Cardiac septum (tissue), 1 donor: ENCODE results near the gene IFI16. TPM values are rescaled to one million over a fixed set of nuclear protein-coding genes. Genes with fewer than 3 reads are reported as not detected.
"Not testable (repeated sequence)": the region's sequence is repeated elsewhere in the genome, so short reads cannot be mapped to it uniquely, and the experiment has no call there.

Experiments
- DNase-seq: peaks from one replicate; pipeline ENCODE4 v3.0.0-alpha.2; 2020; ENCODE audit warnings: low spot score
- intact Hi-C: fragments of 100-400 bp; cut with DNase I; formaldehyde crosslinking; loops from one replicate; pipeline ENCODE4 v1.14.0; 2022
- total RNA-seq: library from RNA; stranded (reverse); fragmentation: NEBNext Ultra II Directional; extraction: Animal tissue kit (Norgen Biotek cat#: 25700); gene quantifications from one replicate; pipeline ENCODE4 v1.2.1, GENCODE V29; 2021
- donor health status: DM: no; HTN: no; CAD: no.

Gene IFI16
- total RNA-seq, 1 donor from 2014 or later = 31.1 TPM

- intact Hi-C loops = loop anchor here (5.0 kb wide), 3 partner anchors 47 to 917 kb away; no protein-coding TSS in a partner anchor
- no peak for DNase-seq
Observed at GRCh38 chr1:159005161-159005560, 4.5 kb upstream of the IFI16 start.

DNA sequence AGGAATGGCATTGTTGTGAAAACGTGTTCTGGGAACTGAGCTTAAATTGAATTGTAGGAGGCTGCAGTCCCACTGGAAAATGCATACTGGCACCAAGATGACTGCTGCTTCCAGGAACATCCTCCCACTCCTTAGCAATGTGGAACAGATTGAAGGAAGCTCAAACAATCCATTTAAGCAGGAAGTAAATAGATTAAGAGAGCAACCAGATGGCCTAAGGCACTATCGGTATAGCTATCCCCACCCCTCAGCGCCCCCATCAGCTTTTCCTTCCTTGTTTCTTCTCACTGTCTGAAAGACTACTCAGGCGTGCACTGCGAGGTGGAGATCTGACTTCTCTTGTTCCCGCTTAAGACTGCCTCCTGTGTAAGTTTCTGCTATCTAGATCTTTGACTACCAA, 4.0 kb upstream of the IFI16 start:
- no peak for DNase-seq
- intact Hi-C loops = loop anchor here (5.0 kb wide), 3 partner anchors 47 to 917 kb away; no protein-coding TSS in a partner anchor

DNA sequence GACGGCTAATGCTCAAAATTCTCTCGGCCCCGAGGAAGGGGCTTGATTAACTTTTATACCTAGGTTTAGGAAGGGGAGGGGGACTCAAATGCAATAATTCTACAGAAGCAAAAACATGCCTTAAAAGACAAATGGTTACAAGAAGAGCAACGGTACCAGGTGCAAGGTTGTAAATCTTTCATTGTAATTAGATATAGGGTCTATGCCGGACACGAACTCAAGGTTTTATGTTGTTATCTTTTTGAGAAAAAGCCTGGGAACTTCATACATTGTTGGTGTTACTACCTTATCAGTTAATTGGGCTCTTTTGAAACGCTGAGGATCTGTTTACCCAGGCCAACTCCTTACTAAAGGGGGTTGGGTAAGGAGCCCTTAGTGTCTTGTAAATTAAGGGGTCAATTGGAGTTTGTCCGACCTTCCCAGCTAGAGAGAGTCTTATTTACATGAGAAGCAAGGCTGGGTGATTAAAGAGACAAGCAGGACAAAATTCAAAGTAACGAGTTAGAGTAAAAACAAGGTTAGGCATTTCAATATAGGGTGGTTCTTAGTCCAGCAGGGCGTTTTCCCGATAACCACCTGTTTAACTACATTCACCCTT, 3.4 kb upstream of the IFI16 start:
- intact Hi-C loops = loop anchor here (5.0 kb wide), 3 partner anchors 46 to 916 kb away; no protein-coding TSS in a partner anchor
- DNase-seq = not testable (repeated sequence)

DNA sequence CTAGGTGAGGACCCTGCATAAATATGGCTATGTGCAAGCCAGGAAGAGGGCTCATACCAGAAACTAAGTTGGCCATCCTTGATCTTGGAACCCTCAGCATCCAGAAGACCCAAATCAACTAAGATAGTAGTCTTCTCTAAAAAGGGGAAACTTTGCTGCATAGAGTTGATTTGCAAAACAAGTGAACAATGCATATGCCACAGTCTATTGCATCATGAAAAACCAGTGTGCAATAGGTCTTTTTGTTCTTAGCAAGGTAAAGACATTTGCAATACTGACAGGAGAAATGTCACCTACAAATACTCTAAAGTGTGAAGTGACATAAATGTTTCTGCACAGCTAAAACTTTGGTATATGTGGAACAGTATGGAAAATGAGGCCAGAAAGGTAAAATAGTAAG, 2.0 kb upstream of the IFI16 start:
- intact Hi-C loops = loop anchor here (5.0 kb wide), 3 partner anchors 45 to 915 kb away; no protein-coding TSS in a partner anchor
- DNase-seq = no peak

DNA sequence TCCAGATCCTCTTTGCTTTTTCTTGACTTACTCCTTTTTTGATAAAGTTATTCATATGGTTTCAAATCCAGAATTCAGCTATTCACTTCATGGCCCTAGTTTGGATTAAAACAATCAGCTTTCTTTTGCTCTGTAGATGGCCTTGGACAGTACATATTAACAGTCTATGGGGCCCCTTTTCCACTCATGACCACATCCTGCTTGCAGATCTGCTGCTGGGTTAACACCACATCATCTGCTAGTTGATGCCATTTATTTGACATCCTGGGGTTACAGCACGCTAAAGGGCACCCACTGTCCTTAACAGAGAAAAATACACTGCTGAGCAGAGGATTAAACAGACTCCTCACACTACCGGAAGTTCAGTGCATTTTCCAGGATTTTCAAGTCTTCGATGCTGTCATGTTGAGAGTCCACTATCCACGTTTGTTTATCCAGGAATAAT, 941 bp upstream of the IFI16 start:
- intact Hi-C loops = loop anchor here (5.0 kb wide), 3 partner anchors 44 to 914 kb away; no protein-coding TSS in a partner anchor
- no peak for DNase-seq

GRCh38 chr1:159009287-159009686, 420 bp upstream of the IFI16 start:
- intact Hi-C loops = loop anchor here (5.0 kb wide), 3 partner anchors 43 to 913 kb away; no protein-coding TSS in a partner anchor

GRCh38 chr1:159010391-159010790, 684 bp downstream of the IFI16 start:
- intact Hi-C loops = loop anchor here (1.0 kb wide), 1 partner anchor 10 kb away; no protein-coding TSS in a partner anchor
- DNase-seq = no peak

More at GRCh38 chr1:159009287-159009686, 420 bp upstream of the IFI16 start:
- no peak for DNase-seq

GRCh38 chr1:159011001-159011400, 1.3 kb downstream of the IFI16 start:
- intact Hi-C loops = not testable (repeated sequence)

GRCh38 chr1:159011751-159012150, 2.0 kb downstream of the IFI16 start:
- intact Hi-C loops = no loop called here

More at GRCh38 chr1:159011001-159011400, 1.3 kb downstream of the IFI16 start:
- DNase-seq = not testable (repeated sequence)

GRCh38 chr1:159012495-159012894, 2.8 kb downstream of the IFI16 start:
- no peak for DNase-seq
- intact Hi-C loops = no loop called here

More at GRCh38 chr1:159011751-159012150, 2.0 kb downstream of the IFI16 start:
- no peak for DNase-seq

- no peak for DNase-seq
- intact Hi-C loops = no loop called here
Observed at GRCh38 chr1:159014003-159014571, 4.4 kb downstream of the IFI16 start.

DNA sequence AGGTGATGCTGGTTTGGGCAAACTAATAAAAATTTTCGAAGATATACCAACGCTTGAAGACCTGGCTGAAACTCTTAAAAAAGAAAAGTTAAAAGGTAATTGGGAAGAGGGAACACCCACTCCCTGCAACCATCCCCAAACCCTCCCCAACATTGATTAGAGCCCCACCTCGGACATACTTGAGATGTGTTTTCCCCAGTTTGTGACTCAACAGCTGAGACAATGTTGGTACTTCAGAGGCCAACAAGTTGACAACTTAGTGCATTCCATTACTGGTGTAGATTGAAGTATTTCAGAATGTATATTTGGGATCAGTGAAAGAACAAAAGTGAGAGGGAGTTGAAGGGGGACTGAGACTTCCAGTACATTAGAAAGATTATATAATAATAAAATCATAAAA, 5.1 kb downstream of the IFI16 start:
- no peak for DNase-seq
- intact Hi-C loops = loop anchor here (5.0 kb wide), 1 partner anchor 57 kb away; no protein-coding TSS in a partner anchor

DNA sequence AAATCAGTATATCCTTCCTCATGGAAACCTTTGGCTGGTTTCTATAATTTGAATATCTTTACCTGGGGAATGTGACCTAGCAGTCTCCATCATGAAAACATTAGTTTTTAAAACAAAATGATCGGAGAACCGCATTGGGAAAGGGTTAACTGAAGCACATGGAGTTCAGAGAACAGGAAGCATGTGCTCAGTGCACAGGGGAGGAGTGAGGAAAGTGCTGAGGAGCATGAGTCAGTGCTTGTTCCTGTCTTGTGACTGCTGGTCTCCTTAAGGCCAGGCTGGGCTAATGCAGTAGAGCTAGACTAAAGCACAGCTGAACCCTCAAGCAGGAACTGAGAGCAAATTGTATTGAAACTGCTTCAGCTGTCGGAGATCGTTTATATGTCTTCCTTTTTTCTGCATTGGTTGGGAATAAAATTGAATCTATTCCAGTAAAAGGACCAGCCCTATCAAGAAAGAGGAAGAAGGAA, 5.8 kb downstream of the IFI16 start:
- intact Hi-C loops = loop anchor here (5.0 kb wide), 1 partner anchor 57 kb away; no protein-coding TSS in a partner anchor
- peak; percentile 83 for DNase-seq

DNA sequence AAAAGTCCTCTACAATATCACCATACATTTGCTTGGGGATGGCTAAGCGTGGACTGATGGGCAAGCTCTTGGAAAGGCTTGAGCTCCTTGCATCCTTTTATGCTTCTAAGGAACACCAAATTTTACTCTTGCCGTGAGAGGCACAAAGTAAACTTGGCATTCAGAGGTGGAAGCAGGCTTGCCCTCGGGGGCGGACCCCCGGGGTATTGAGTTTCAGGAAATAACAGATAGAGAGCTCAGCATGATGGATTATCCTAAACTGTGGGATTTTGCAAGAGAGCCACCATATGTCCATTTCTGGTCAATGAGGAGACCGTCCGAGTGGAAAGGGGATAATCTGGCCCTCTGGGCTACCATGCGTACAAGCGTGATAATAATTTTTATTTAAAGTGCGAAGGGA, 14.0 kb downstream of the IFI16 start:
- intact Hi-C loops = no loop called here
- no peak for DNase-seq

DNA sequence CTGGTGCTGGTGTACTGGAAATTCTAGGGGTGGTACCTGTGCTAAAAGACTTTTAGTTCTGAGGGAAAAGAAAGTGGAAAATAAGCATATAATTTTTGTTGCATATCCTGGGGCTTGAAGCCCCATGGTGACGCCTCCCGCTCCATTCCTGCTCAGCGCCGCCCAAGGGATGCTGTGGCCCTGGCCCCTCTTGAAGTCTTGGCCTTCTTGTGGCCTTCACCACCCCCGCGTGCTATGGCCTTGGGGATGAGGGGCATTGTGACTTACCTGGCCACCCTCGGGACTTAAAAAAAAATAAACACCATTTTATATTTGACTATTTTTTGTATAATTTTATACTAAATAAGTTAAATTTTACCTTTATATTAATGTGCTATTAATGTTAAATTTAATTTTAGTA, 15.3 kb downstream of the IFI16 start:
- no peak for DNase-seq
- intact Hi-C loops = no loop called here

- DNase-seq, intact Hi-C loops: not testable (repeated sequence)
Observed at GRCh38 chr1:159026841-159027240, 17.1 kb downstream of the IFI16 start.

DNA sequence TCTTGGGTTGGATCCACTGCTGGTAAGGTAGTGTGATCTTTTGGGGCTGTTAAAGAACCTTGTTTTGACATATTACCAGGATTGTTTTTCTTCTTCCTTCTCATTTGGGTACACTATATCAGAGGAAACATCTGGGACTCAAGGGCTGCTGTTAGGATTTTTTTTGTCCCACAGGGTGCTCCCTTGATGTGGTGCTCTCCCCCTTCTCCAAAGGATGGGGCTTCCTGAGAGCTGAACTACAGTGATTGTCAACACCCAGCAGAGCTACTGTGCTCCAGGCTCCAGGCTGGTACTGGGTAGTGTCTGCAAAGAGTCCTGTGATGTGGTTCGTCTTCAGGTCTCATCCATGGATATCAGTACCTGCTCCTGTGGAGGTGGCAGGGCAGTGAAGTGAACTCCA, 20.6 kb downstream of the IFI16 start:
- no peak for DNase-seq
- intact Hi-C loops = no loop called here

DNA sequence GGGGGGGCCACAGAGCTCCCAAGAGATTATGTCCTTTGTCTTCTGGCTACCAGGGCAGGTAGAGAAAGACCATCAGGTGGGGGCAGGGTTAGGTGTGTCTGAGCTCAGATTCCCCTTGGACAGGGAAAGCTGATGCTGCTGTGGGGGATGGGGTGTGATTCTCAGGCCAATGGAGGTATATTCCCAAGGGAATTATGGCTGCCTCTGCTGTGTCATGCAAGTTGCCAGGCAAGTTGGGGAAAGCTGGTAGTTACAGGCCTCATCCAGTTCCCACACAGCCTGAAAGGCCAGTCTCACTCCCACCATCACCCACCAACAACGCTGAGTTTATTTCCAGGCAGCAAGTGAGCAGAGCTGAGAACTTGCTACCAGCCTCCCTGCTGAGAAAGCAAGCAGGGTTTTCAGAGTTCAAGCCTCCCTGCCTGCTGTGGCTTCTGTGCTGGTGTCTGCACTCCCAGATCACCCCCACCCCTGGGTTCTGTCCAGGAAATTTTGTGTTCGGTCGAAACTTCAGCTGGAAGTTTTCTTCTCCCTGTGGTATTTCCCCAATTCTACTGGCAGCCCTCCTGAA, 21.3 kb downstream of the IFI16 start:
- DNase-seq = no peak
- intact Hi-C loops = no loop called here

- no peak for DNase-seq
- intact Hi-C loops = no loop called here
Observed at GRCh38 chr1:159040206-159040605, 30.5 kb downstream of the IFI16 start.
